Measurements from ENCODE around the gene MICAL1. TPM values are rescaled to one million over a fixed set of nuclear protein-coding genes. Genes with fewer than 3 reads are reported as not detected.

MICAL1 gene
- total RNA-seq, 4 donors from 2014 or later = 17.9 to 29.5 (median 27.3) TPM

GRCh38 chr6:109454496-109455436 is 806 bp downstream of the MICAL1 start:
- WGBS, 2 donors = 11 to 17% methylated on average over 35 to 48 of the region's 48 CpGs
- H3K4me3 ChIP-seq (ENCODE audit: low read depth, poor library complexity, severe bottlenecking) = peak overlapping the region; percentile 34
- peak; percentile 53 to 92 for DNase-seq (ENCODE audit: low spot score in 2 of 2)
- intact Hi-C loops (cut with DNase I; ENCODE audit: low total_unique reads) = no loop called here
- TF ChIP-seq POLR2A (IDR thresholded peaks at IDR 0.05) = no peak
- no peak for TF ChIP-seq CTCF (IDR thresholded peaks at IDR 0.05)

GRCh38 chr6:109453594-109454495 is 1.7 kb downstream of the MICAL1 start:
- DNase-seq (ENCODE audit: low spot score in 2 of 2) = peak in 1 of 2 donors; percentile 87
- intact Hi-C loops (cut with DNase I; ENCODE audit: low total_unique reads) = no loop called here
- 88 to 89% methylated on average over 18 to 26 of the region's 27 CpGs for WGBS, 2 donors
- H3K4me3 ChIP-seq (ENCODE audit: low read depth, poor library complexity, severe bottlenecking) = no peak overlapping the region
- TF ChIP-seq CTCF (IDR thresholded peaks at IDR 0.05) (no peak), POLR2A (IDR thresholded peaks at IDR 0.05) (no peak)

- intact Hi-C loops (cut with DNase I; ENCODE audit: low total_unique reads) = no loop called here
- 93 to 95% methylated on average over 2 of the region's 2 CpGs for WGBS, 2 donors
- no peak overlapping the region for H3K4me3 ChIP-seq (ENCODE audit: low read depth, poor library complexity, severe bottlenecking)
- no peak for TF ChIP-seq CTCF (IDR thresholded peaks at IDR 0.05)
- no peak for TF ChIP-seq POLR2A (IDR thresholded peaks at IDR 0.05)
- peak in 1 of 2 donors; percentile 70 for DNase-seq (ENCODE audit: low spot score in 2 of 2)
Measured at GRCh38 chr6:109453156-109453555, 2.4 kb downstream of the MICAL1 start.

GRCh38 chr6:109452181-109452580 is 3.4 kb downstream of the MICAL1 start:
- WGBS, 2 donors = 87 to 88% methylated on average over 9 of the region's 9 CpGs
- no peak overlapping the region for H3K4me3 ChIP-seq (ENCODE audit: low read depth, poor library complexity, severe bottlenecking)
- DNase-seq (ENCODE audit: low spot score in 2 of 2) = no peak
- intact Hi-C loops (cut with DNase I; ENCODE audit: low total_unique reads) = no loop called here
- TF ChIP-seq CTCF (IDR thresholded peaks at IDR 0.05) (no peak), POLR2A (IDR thresholded peaks at IDR 0.05) (no peak)

- no peak overlapping the region for H3K4me3 ChIP-seq (ENCODE audit: low read depth, poor library complexity, severe bottlenecking)
- intact Hi-C loops (cut with DNase I; ENCODE audit: low total_unique reads) = no loop called here
- no peak for TF ChIP-seq CTCF (IDR thresholded peaks at IDR 0.05)
- TF ChIP-seq POLR2A (IDR thresholded peaks at IDR 0.05) = no peak
- no peak for DNase-seq (ENCODE audit: low spot score in 2 of 2)
- 87 to 89% methylated on average over 6 to 7 of the region's 7 CpGs for WGBS, 2 donors
Measured at GRCh38 chr6:109451376-109451775, 4.2 kb downstream of the MICAL1 start.
